Astrocyte of the spinal cord (primary cell): ENCODE data around the gene TMC2.
"Not testable (repeated sequence)": the region's sequence is repeated elsewhere in the genome, so short reads cannot be mapped to it uniquely, and the experiment has no call there.

ENCODE experiments used
- DNase-seq: peaks from one replicate; pipeline ENCODE4 v3.0.0; 2011; ENCODE audit warnings: low read depth, low spot score
- H3K4me3 ChIP-seq: 2 replicates; pipeline ENCODE4 v1.5.1; 2011; ENCODE audit warnings: low read depth, mild to moderate bottlenecking, low read length, moderate library complexity
- CTCF ChIP-seq: IDR thresholded peaks from 2 replicates; pipeline ENCODE4 v1.5.1; 2012; ENCODE audit warnings: low read depth, mild to moderate bottlenecking, low read length, inconsistent platforms
- in situ Hi-C: cut with HindIII; loops from 2 replicates; pipeline ENCODE4 v1.10.0; 2017; ENCODE audit warnings: low sequenced_read_pairs

TMC2 gene

GRCh38 chr20:2536560-2536986 is at the start of gene TMC2:
TSS of gene TMC2 (plus strand) at chr20:2536573. CDS start at chr20:2536622, 49 bp downstream.
- H3K4me3 ChIP-seq: no peak within 1 kb of the TSS
- in situ Hi-C loops: no loop called here
- DNase-seq: no peak
- no peak for TF ChIP-seq CTCF

- in situ Hi-C loops, DNase-seq: not testable (repeated sequence)
Observed at GRCh38 chr20:2502808-2503384, 33.5 kb upstream of the TMC2 start.

GRCh38 chr20:2504803-2505202 is 31.6 kb upstream of the TMC2 start:
- H3K4me3 ChIP-seq, DNase-seq, in situ Hi-C loops: not testable (repeated sequence)

More at GRCh38 chr20:2502808-2503384, 33.5 kb upstream of the TMC2 start:
- H3K4me3 ChIP-seq: not testable (repeated sequence)

- H3K4me3 ChIP-seq, in situ Hi-C loops, DNase-seq: not testable (repeated sequence)
Observed at GRCh38 chr20:2506426-2506825, 29.9 kb upstream of the TMC2 start.

- in situ Hi-C loops: no loop called here
- no peak for TF ChIP-seq CTCF
- no peak for DNase-seq
- H3K4me3 ChIP-seq: peak overlapping the region; percentile 94
Observed at GRCh38 chr20:2507464-2507863, 28.9 kb upstream of the TMC2 start.

GRCh38 chr20:2507875-2508630 is 28.3 kb upstream of the TMC2 start:
- no peak for DNase-seq
- TF ChIP-seq CTCF: no peak
- in situ Hi-C loops: no loop called here
- peak overlapping the region; percentile 94 for H3K4me3 ChIP-seq

- in situ Hi-C loops: no loop called here
- H3K4me3 ChIP-seq: peak within 1 kb of the TSS; percentile 94
- TF ChIP-seq CTCF: no peak
- DNase-seq: peak; percentile 84
Observed at GRCh38 chr20:2508631-2509467, 27.5 kb upstream of the TMC2 start, which contains the start of gene ZNF343. TSS of gene ZNF343 (minus strand) at chr20:2508915. CDS start at chr20:2493895, 15,020 bp downstream.

GRCh38 chr20:2509468-2509781 is 26.9 kb upstream of the TMC2 start:
- no peak for TF ChIP-seq CTCF
- peak overlapping the region; percentile 94 for H3K4me3 ChIP-seq
- DNase-seq: no peak
- in situ Hi-C loops: no loop called here
